ENCODE data around the gene GPR107.

- TF ChIP-seq CTCF (IDR thresholded peaks at IDR 0.05), result no peak
- no peak for TF ChIP-seq EZH2 (IDR thresholded peaks at IDR 0.05; ENCODE audit: borderline replicate concordance, insufficient read depth, low read depth, low read length, poor library complexity, severe bottlenecking)
These were observed 118.6 kb downstream of the GPR107 start, which contains the start of gene NCS1 for GRCh38 chr9:130172161-130172857.
